HG02840 (cell line): ENCODE data around the gene WDCP.
"Not testable (repeated sequence)": the region's sequence is repeated elsewhere in the genome, so short reads cannot be mapped to it uniquely, and the experiment has no call there.

Source experiments
- ATAC-seq: cut with Tn5 transposase; IDR thresholded peaks from one replicate; pipeline ENCODE4 v1.9.1; 2021; ENCODE audit warnings: mild to moderate bottlenecking, moderate library complexity, moderate number of reproducible peaks; ENCODE audit not compliant: unreplicated experiment, low FRiP score

Gene WDCP

GRCh38 chr2:24046930-24047702, at the start of gene WDCP:
Gene WDCP (minus strand): TSS chr2:24047391. CDS start chr2:24039494, 7,897 bp downstream.
- peak; percentile 99 for ATAC-seq

GRCh38 chr2:24095171-24095677, 48.0 kb upstream of the WDCP start:
- not testable (repeated sequence) for ATAC-seq

GRCh38 chr2:24093270-24093669, 46.1 kb upstream of the WDCP start:
- ATAC-seq = not testable (repeated sequence)

GRCh38 chr2:24088821-24089359, 41.7 kb upstream of the WDCP start:
- ATAC-seq = no peak

- ATAC-seq = no peak
Observed at GRCh38 chr2:24087032-24087431, 39.8 kb upstream of the WDCP start.

- ATAC-seq = no peak
Observed at GRCh38 chr2:24086241-24086640, 39.0 kb upstream of the WDCP start.

- ATAC-seq = no peak
Observed at GRCh38 chr2:24085200-24085489, 38.0 kb upstream of the WDCP start.

GRCh38 chr2:24084386-24085199, 37.4 kb upstream of the WDCP start, which contains the start of gene TP53I3:
Gene TP53I3 (minus strand): TSS chr2:24084834. CDS start chr2:24084326, 508 bp downstream.
- ATAC-seq = peak; percentile 81

- peak; percentile 58 for ATAC-seq
Observed at GRCh38 chr2:24083567-24084385, 36.6 kb upstream of the WDCP start.

GRCh38 chr2:24082787-24083566, 35.8 kb upstream of the WDCP start:
- no peak for ATAC-seq

GRCh38 chr2:24080701-24081100, 33.5 kb upstream of the WDCP start:
- no peak for ATAC-seq

- ATAC-seq = no peak
Observed at GRCh38 chr2:24077879-24078278, 30.7 kb upstream of the WDCP start.

- ATAC-seq = no peak
Observed at GRCh38 chr2:24077535-24077877, 30.3 kb upstream of the WDCP start.

GRCh38 chr2:24076849-24077534, 29.8 kb upstream of the WDCP start:
- no peak for ATAC-seq

GRCh38 chr2:24075915-24076848, 29.0 kb upstream of the WDCP start, which contains the start of gene SF3B6:
Gene SF3B6 (minus strand): TSS chr2:24076326. CDS start chr2:24076229, 97 bp downstream.
- ATAC-seq = peak; percentile 96

- no peak for ATAC-seq
Observed at GRCh38 chr2:24075259-24075658, 28.1 kb upstream of the WDCP start.

GRCh38 chr2:24073816-24074215, 26.6 kb upstream of the WDCP start:
- no peak for ATAC-seq

GRCh38 chr2:24072259-24072658, 25.1 kb upstream of the WDCP start:
- ATAC-seq = no peak
